ENCODE results near the gene HNRNPF.

DNA sequence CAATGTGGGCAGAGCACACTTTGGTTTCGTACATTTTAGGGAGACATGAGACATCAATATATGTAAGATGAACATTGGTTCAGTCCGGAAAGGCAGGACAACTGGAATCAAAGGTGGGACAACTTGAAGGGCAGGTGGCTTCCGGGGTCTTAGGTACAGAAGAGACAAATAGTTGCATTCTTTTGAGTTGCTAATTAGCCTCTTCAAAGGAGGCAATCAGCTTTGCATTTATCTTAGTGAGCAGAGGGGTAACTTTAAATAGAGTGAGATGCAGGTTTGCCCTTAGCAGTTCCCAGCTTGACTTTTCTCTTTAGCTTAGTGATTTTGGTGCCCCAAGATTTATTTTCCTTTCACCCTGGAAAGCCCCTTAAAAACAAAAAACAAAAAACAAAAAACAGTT is 49.2 kb upstream of the HNRNPF start:
- TF ChIP-seq CTCF (IDR thresholded peaks at IDR 0.05) (no peak), POLR2A (IDR thresholded peaks at IDR 0.05) (no peak)

Data from esophagus squamous epithelium (tissue), 4 donors.